Parathyroid adenoma (tissue), 2 donors: ENCODE measurements around the gene ANXA6.
A peak's percentile ranks its signal among the peaks of the same experiment; 100 is the strongest.

Experiments used
- H2AFZ ChIP-seq: fragments of 300-600 bp; sonication (generic); one replicate; pipeline ENCODE4 v1.7.0; 2017; ENCODE audit warnings: antibody characterized with exemption, mild to moderate bottlenecking
- H3K27ac ChIP-seq: fragments of 300-600 bp; sonication (generic); one replicate; pipeline ENCODE4 v1.7.0; 2017
- H3K27me3 ChIP-seq: fragments of 300-600 bp; sonication (generic); one replicate; pipeline ENCODE4 v1.7.0; 2017; ENCODE audit warnings: low read length; ENCODE audit not compliant: control insufficient read depth, insufficient read depth
- H3K36me3 ChIP-seq: fragments of 300-600 bp; sonication (generic); one replicate; pipeline ENCODE4 v1.7.0; 2017; ENCODE audit warnings: low read length; ENCODE audit not compliant: control insufficient read depth, insufficient read depth
- H3K4me1 ChIP-seq: fragments of 300-600 bp; sonication (generic); one replicate; pipeline ENCODE4 v1.7.0; 2017; ENCODE audit warnings: control low read depth
- H3K4me2 ChIP-seq: fragments of 300-600 bp; sonication (generic); one replicate; pipeline ENCODE4 v1.7.0; 2017; ENCODE audit warnings: low read length
- H3K4me3 ChIP-seq: fragments of 300-600 bp; sonication (generic); one replicate; pipeline ENCODE4 v1.7.0; 2017; ENCODE audit warnings: low read depth, low read length
- H3K79me2 ChIP-seq: fragments of 300-600 bp; sonication (generic); one replicate; pipeline ENCODE4 v1.7.0; 2017; ENCODE audit warnings: control low read depth
- H3K9ac ChIP-seq: fragments of 300-600 bp; sonication (generic); one replicate; pipeline ENCODE4 v1.7.0; 2017; ENCODE audit warnings: mild to moderate bottlenecking
- H3K9me3 ChIP-seq: fragments of 300-600 bp; sonication (generic); one replicate; pipeline ENCODE4 v1.7.0; 2017; ENCODE audit warnings: low read length; ENCODE audit not compliant: control insufficient read depth
- CTCF ChIP-seq: fragments of 300-600 bp; sonication (generic); IDR thresholded peaks from one replicate; pipeline ENCODE4 v1.7.0; 2017; ENCODE audit warnings: antibody characterized with exemption, mild to moderate bottlenecking
- donor health status: primary hyperparathyroidism.

Gene ANXA6

GRCh38 chr5:151083081-151083676 is 74.4 kb downstream of the ANXA6 start:
- H3K4me3 ChIP-seq: no peak overlapping the region
- H3K4me1 ChIP-seq: peaks cover 24% of the 10 kb centered on the region
- no peaks in the 10 kb centered on the region for H3K9me3 ChIP-seq
- peaks cover 30% of the 10 kb centered on the region for H3K79me2 ChIP-seq
- H3K9ac ChIP-seq: no peak overlapping the region
- H3K27me3 ChIP-seq: no peaks in the 10 kb centered on the region
- no peak overlapping the region for H3K27ac ChIP-seq
- H3K36me3 ChIP-seq: no peaks in the 10 kb centered on the region
- TF ChIP-seq CTCF: no peak
- no peak overlapping the region for H2AFZ ChIP-seq
- H3K4me2 ChIP-seq: no peak overlapping the region

- H3K27me3 ChIP-seq: no peaks in the 10 kb centered on the region
- no peak overlapping the region for H3K9ac ChIP-seq
- no peaks in the 10 kb centered on the region for H3K36me3 ChIP-seq
- TF ChIP-seq CTCF: no peak
- peak overlapping the region; percentile 84 for H3K4me3 ChIP-seq
- H3K27ac ChIP-seq: peak overlapping the region; percentile 94
- peak overlapping the region; percentile 77 for H3K4me2 ChIP-seq
- H3K9me3 ChIP-seq: no peaks in the 10 kb centered on the region
- H3K4me1 ChIP-seq: peaks cover 31% of the 10 kb centered on the region
- H3K79me2 ChIP-seq: peaks cover 38% of the 10 kb centered on the region
- peak overlapping the region; percentile 13 for H2AFZ ChIP-seq
These were observed 75.2 kb downstream of the ANXA6 start for GRCh38 chr5:151082282-151082902.

- TF ChIP-seq CTCF: no peak
- peaks cover 44% of the 10 kb centered on the region for H3K79me2 ChIP-seq
- H3K9me3 ChIP-seq: no peaks in the 10 kb centered on the region
- H3K27me3 ChIP-seq: no peaks in the 10 kb centered on the region
- peak overlapping the region; percentile 94 for H3K27ac ChIP-seq
- peak overlapping the region; percentile 77 for H3K4me2 ChIP-seq
- H3K4me3 ChIP-seq: peak overlapping the region; percentile 84
- H3K4me1 ChIP-seq: peaks cover 35% of the 10 kb centered on the region
- no peaks in the 10 kb centered on the region for H3K36me3 ChIP-seq
- H3K9ac ChIP-seq: peak overlapping the region; percentile 79
- peak overlapping the region; percentile 80 for H2AFZ ChIP-seq
These were observed 75.9 kb downstream of the ANXA6 start for GRCh38 chr5:151081431-151082281.

GRCh38 chr5:151080613-151081430 is 76.8 kb downstream of the ANXA6 start, which contains the start of gene TNIP1:
TNIP1 (minus strand) TSS chr5:151081034; CDS start chr5:151065095, 15,939 bp downstream.
- H2AFZ ChIP-seq: peak within 1 kb of the TSS; percentile 80
- H3K4me3 ChIP-seq: peak within 1 kb of the TSS; percentile 84
- H3K9me3 ChIP-seq: no peaks in the 10 kb centered on the region
- H3K4me2 ChIP-seq: peak within 1 kb of the TSS; percentile 77
- no peaks in the 10 kb centered on the region for H3K27me3 ChIP-seq
- H3K4me1 ChIP-seq: peaks cover 36% of the 10 kb centered on the region
- peaks cover 51% of the 10 kb centered on the region for H3K79me2 ChIP-seq
- TF ChIP-seq CTCF: no peak
- H3K27ac ChIP-seq: peak within 1 kb of the TSS; percentile 94
- no peaks in the 10 kb centered on the region for H3K36me3 ChIP-seq
- H3K9ac ChIP-seq: peak within 1 kb of the TSS; percentile 79
